Psoas muscle (tissue), 8 donors: ENCODE results near the gene SLCO3A1. TPM values are rescaled to one million over a fixed set of nuclear protein-coding genes. Genes with fewer than 3 reads are reported as not detected.

Source experiments
- ATAC-seq, 4 donors: fragments of 200-7000 bp; cut with Tn5 transposase; one replicate each; pipeline ENCODE4 v1.9.1; 2020; ENCODE audit warnings: moderate library complexity in 3 of 4, mild to moderate bottlenecking in 2 of 4
- DNase-seq, 2 donors: peaks; one replicate each; pipeline ENCODE4 v3.0.0-alpha.2; 2020
- H3K27ac ChIP-seq: fragments of 200-600 bp; one replicate; pipeline ENCODE4 v1.8.0; 2022
- H3K27me3 ChIP-seq, 3 donors: fragments of 200-600 bp in 1 of 3; one replicate each; pipeline versions ENCODE4 v1.6.1 to v1.8.0; 2013 to 2022; ENCODE audit warnings: low read length in 2 of 3, mild to moderate bottlenecking in 2 of 3, moderate library complexity in 1 of 3; ENCODE audit not compliant: insufficient read depth in 3 of 3
- H3K36me3 ChIP-seq, 2 donors: fragments of 200-600 bp in 1 of 2; one replicate each; pipeline versions ENCODE4 v1.6.1 to v1.8.0; 2013 to 2022; ENCODE audit warnings: low read depth in 1 of 2, mild to moderate bottlenecking in 1 of 2, moderate library complexity in 1 of 2; ENCODE audit not compliant: insufficient read depth in 1 of 2
- H3K4me1 ChIP-seq: fragments of 200-600 bp; one replicate; pipeline ENCODE4 v1.8.0; 2022
- H3K4me3 ChIP-seq: fragments of 200-600 bp; one replicate; pipeline ENCODE4 v1.8.0; 2022; ENCODE audit warnings: mild to moderate bottlenecking
- H3K9me3 ChIP-seq: fragments of 200-600 bp; one replicate; pipeline ENCODE4 v1.8.0; 2022
- CTCF ChIP-seq: fragments of 200-600 bp; IDR thresholded peaks from one replicate; pipeline ENCODE4 v1.8.0; 2022; ENCODE audit warnings: antibody characterized with exemption
- WGBS, 3 donors: extraction: QIAGEN DNeasy Blood & Tissue Kit; methylation state at CpG; one replicate each; pipeline versions ENCODE4 v1.1.6 to v1.1.7; 2013; 5-methylcytosine and 5-hydroxymethylcytosine counted together
- intact Hi-C, 2 donors: fragments of 100-400 bp; cut with DNase I; formaldehyde crosslinking; loops; one replicate each; pipeline versions ENCODE4 v1.11.0 to v1.14.2; 2022
- polyA plus RNA-seq, 3 donors: library from polyadenylated mRNA; stranded (reverse); fragments of 200-250 nt; gene quantifications; one replicate each; pipeline ENCODE4 v1.2.3, GENCODE V29; 2013
- total RNA-seq, 4 donors: library from RNA; stranded (reverse); fragmentation: NEBNext Ultra II Directional in 2 of 4; extraction: Animal tissue kit (Norgen Biotek cat#: 25700) in 2 of 4; gene quantifications; one replicate each; pipeline versions ENCODE4 v1.2.1 to v1.2.4, GENCODE V29; 2021 to 2023
- donor health status: healthy with polysubstance abuse.
- donor health status: DM: no; HTN: no; CAD: no; lungs with moderate emphysema.
- donor health status: Bipolar disorder and iron deficiency.
- donor health status: healthy.
- donor health status: DM: yes; HTN: yes; CAD: no.
- donor health status: DM: no; HTN: no; CAD: no.
- donor health status: DM: no; HTN: no; CAD: no.
- donor health status: DM: yes; HTN: yes; CAD: no.

Gene SLCO3A1
- total and polyA plus RNA-seq, 7 donors = 3.5 to 10.3 (median 9.4) TPM

- H3K36me3 ChIP-seq = no peaks in the 10 kb centered on the region
- no peak for ATAC-seq
Observed at GRCh38 chr15:92035961-92036360, 182.5 kb downstream of the SLCO3A1 start.

GRCh38 chr15:92037491-92037890, 184.0 kb downstream of the SLCO3A1 start:
- Histone ChIP-seq H3K27me3 (no peaks in the 10 kb centered on the region), H3K4me3 (no peak overlapping the region), H3K27ac (no peak overlapping the region), H3K36me3 (no peaks in the 10 kb centered on the region), H3K9me3 (no peaks in the 10 kb centered on the region), H3K4me1 (no peaks in the 10 kb centered on the region)
- intact Hi-C loops = no loop called here
- ATAC-seq = no peak
- no peak for TF ChIP-seq CTCF
- 73 to 83% (median 75%) methylated on average over 1 of the region's 1 CpG for WGBS, 3 donors
- DNase-seq = no peak

More at GRCh38 chr15:92035961-92036360, 182.5 kb downstream of the SLCO3A1 start:
- H3K27me3 ChIP-seq = no peaks in the 10 kb centered on the region
- no peak overlapping the region for H3K27ac ChIP-seq
- 22 to 36% (median 34%) methylated on average over 2 of the region's 2 CpGs for WGBS, 3 donors
- no peak overlapping the region for H3K4me3 ChIP-seq
- no peaks in the 10 kb centered on the region for H3K9me3 ChIP-seq
- H3K4me1 ChIP-seq = no peaks in the 10 kb centered on the region
- no peak for TF ChIP-seq CTCF
- no peak for DNase-seq
- intact Hi-C loops = no loop called here

GRCh38 chr15:92040350-92040749, 186.8 kb downstream of the SLCO3A1 start:
- Histone ChIP-seq H3K27me3 (no peaks in the 10 kb centered on the region), H3K36me3 (no peaks in the 10 kb centered on the region), H3K4me3 (no peak overlapping the region), H3K9me3 (no peaks in the 10 kb centered on the region), H3K4me1 (no peaks in the 10 kb centered on the region), H3K27ac (no peak overlapping the region)
- intact Hi-C loops = no loop called here
- 81 to 88% (median 82%) methylated on average over 1 of the region's 1 CpG for WGBS, 3 donors
- no peak for TF ChIP-seq CTCF
- ATAC-seq = no peak
- DNase-seq = no peak

GRCh38 chr15:92041371-92041770, 187.9 kb downstream of the SLCO3A1 start:
- no peak for TF ChIP-seq CTCF
- H3K36me3 ChIP-seq = no peaks in the 10 kb centered on the region
- no peaks in the 10 kb centered on the region for H3K4me1 ChIP-seq
- H3K9me3 ChIP-seq = no peaks in the 10 kb centered on the region
- DNase-seq (no peak), ATAC-seq (no peak)
- intact Hi-C loops = no loop called here
- 97 to 98% (median 97%) methylated on average over 4 of the region's 4 CpGs for WGBS, 3 donors
- no peak overlapping the region for H3K27ac ChIP-seq
- no peak overlapping the region for H3K4me3 ChIP-seq
- no peaks in the 10 kb centered on the region for H3K27me3 ChIP-seq

GRCh38 chr15:92043283-92043682, 189.8 kb downstream of the SLCO3A1 start:
- H3K4me1 ChIP-seq = no peaks in the 10 kb centered on the region
- WGBS, 3 donors = 73 to 86% (median 82%) methylated on average over 3 of the region's 3 CpGs
- ATAC-seq (no peak), DNase-seq (no peak)
- H3K4me3 ChIP-seq = no peak overlapping the region
- TF ChIP-seq CTCF = no peak
- H3K36me3 ChIP-seq = no peaks in the 10 kb centered on the region
- H3K27ac ChIP-seq = no peak overlapping the region
- intact Hi-C loops = no loop called here
- H3K27me3 ChIP-seq = no peaks in the 10 kb centered on the region
- no peaks in the 10 kb centered on the region for H3K9me3 ChIP-seq
